NT2/D1 (cell line): ENCODE results near the gene ADGRG3.

ENCODE experiments used
- YY1 ChIP-seq: IDR thresholded peaks from 2 replicates; pipeline ENCODE4 v1.6.1; 2011; ENCODE audit not compliant: insufficient read length, insufficient read depth
- ZNF274 ChIP-seq: IDR thresholded peaks from 2 replicates; pipeline ENCODE4 v1.6.1; 2011; ENCODE audit warnings: mild to moderate bottlenecking, low read depth, low read length

DNA sequence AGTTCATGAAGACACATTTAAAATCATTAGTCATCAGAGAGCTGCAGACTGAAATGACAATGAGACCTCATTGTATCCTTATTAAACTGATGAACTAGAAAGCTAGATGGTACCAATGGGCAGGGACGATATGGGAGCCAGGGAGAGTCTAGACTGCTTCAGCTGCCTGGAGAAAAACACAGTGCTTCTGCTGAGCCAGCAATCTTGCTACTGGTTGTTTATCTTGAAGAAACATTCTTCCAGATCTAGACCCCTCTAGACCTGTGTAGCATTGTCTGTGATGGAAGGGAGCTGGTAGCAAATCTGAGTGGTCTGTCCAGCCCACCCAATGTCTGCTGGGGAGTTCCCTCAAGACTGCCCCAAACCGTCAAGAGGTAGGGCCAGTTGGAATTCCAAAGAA is 24.5 kb downstream of the ADGRG3 start:
- TF ChIP-seq ZNF274 = no peak
- no peak for TF ChIP-seq YY1
